ENCODE measurements around the gene PLCH1. TPM values are rescaled to one million over a fixed set of nuclear protein-coding genes. Genes with fewer than 3 reads are reported as not detected.

Gene PLCH1
- total RNA-seq, 1 donor from 2014 or later: 14.0 TPM

DNA sequence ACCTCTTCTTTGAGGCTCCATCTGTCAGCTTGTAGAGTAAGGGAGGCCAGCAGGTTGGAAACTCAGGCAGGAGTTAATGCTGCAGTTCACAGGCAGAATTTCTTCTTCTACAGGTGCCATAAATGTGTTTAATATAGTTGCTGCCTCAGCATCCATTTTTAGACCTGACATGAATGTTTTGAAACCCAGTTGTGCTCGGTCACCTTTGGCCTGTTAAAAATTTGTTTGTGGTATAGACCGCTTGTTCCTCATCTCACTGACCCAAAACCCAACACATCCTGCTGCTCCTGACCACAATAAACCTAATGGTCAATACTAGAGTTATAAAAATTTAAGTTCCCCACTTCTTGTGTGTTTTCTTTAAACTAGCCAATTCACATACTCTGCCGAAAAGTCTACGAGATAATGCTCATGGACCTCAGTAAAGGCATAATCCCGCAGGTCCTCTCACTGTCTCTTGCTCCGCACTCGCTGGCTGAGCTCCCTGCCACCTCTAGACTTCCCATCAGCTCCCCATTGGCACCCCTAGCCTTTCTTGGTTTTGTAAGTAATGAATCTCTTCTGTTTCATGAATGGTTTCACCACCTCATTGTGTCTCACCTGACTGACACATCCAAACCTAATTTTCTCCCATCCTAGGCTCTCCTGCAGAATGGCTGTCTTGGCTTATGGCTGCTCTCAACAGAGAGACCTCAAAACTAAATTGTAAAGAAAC is 312.9 kb downstream of the PLCH1 start:
- Histone ChIP-seq H3K27ac (no peak overlapping the region), H3K9me3 (peaks cover 9% of the 10 kb centered on the region), H3K4me3 (no peak overlapping the region), H3K4me1 (no peaks in the 10 kb centered on the region), H3K27me3 (ENCODE audit: low read depth) (no peaks in the 10 kb centered on the region), H3K36me3 (no peaks in the 10 kb centered on the region)
- TF ChIP-seq, protein P1, sequence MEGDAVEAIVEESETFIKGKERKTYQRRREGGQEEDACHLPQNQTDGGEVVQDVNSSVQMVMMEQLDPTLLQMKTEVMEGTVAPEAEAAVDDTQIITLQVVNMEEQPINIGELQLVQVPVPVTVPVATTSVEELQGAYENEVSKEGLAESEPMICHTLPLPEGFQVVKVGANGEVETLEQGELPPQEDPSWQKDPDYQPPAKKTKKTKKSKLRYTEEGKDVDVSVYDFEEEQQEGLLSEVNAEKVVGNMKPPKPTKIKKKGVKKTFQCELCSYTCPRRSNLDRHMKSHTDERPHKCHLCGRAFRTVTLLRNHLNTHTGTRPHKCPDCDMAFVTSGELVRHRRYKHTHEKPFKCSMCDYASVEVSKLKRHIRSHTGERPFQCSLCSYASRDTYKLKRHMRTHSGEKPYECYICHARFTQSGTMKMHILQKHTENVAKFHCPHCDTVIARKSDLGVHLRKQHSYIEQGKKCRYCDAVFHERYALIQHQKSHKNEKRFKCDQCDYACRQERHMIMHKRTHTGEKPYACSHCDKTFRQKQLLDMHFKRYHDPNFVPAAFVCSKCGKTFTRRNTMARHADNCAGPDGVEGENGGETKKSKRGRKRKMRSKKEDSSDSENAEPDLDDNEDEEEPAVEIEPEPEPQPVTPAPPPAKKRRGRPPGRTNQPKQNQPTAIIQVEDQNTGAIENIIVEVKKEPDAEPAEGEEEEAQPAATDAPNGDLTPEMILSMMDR (IDR thresholded peaks at IDR 0.05): no peak
- intact Hi-C loops (cut with DNase I): no loop called here
- ATAC-seq (no peak), DNase-seq (no peak)

DNA sequence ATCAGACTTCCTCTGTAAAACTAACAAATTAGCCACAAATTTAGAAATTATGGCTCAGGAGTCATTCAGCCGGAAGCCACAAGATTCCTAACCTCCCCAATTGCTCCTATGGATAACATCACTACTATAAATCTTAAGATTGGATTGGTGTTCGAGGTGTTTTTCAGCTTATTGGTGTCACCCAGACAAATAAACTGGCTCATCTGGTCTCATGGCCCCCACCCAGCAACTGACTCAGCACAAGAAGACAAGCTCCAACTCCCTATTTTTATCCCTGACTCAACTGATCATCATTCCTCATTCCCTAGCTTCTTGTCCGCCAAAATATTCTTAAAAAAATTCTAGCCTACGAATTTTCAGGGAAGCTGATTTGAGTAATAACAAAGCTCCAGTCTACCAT is 316.3 kb downstream of the PLCH1 start:
- Histone ChIP-seq H3K4me3 (no peak overlapping the region), H3K27ac (no peak overlapping the region), H3K27me3 (ENCODE audit: low read depth) (no peaks in the 10 kb centered on the region), H3K4me1 (no peaks in the 10 kb centered on the region), H3K9me3 (peaks cover 9% of the 10 kb centered on the region), H3K36me3 (no peaks in the 10 kb centered on the region)
- intact Hi-C loops (cut with DNase I): no loop called here
- TF ChIP-seq, protein P1 (IDR thresholded peaks at IDR 0.05): no peak
- DNase-seq: no peak
- ATAC-seq: no peak

DNA sequence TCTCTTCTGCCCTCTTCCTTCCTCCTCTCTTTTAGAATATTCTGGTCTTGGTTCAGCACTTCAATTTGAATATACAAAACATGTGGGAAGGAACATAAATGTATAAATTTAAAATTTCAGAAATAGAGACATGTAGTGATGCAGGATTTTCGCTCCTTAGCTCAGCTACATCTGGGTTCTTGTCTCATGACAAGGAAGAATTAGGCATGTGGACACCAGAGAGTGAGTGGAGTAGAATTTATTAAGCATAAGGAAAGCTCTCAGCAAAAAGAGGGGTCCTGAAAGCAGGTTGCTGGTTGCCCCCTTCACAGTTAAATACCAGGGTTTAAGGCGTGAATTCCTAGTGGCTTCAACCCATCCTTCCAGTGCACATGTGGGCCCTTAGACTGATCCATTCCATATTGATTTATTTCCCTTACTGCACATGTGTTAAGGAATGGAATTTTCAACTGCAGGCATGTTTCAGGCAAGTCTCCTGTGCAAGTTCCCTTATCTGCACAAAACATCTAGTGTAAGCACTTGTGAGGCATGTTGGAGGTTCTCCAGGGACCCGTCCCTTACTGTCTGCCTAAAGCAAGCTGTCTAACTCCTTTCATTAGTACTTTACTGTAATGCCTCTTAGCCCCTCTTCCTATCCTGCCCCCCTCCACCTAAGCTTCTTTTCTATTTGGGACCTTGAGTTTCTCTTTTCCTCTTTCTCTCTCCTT is 318.2 kb downstream of the PLCH1 start:
- TF ChIP-seq, protein P1 (IDR thresholded peaks at IDR 0.05): no peak
- H3K4me3 ChIP-seq: no peak overlapping the region
- DNase-seq (no peak), ATAC-seq (no peak)
- no peaks in the 10 kb centered on the region for H3K4me1 ChIP-seq
- no peaks in the 10 kb centered on the region for H3K27me3 ChIP-seq (ENCODE audit: low read depth)
- no peaks in the 10 kb centered on the region for H3K36me3 ChIP-seq
- H3K27ac ChIP-seq: no peak overlapping the region
- H3K9me3 ChIP-seq: peaks cover 9% of the 10 kb centered on the region
- intact Hi-C loops (cut with DNase I): no loop called here

GRCh38 chr3:155425396-155425795 is 319.5 kb downstream of the PLCH1 start:
- intact Hi-C loops (cut with DNase I): no loop called here

GRCh38 chr3:155424323-155424710 is 320.6 kb downstream of the PLCH1 start:
- ATAC-seq (no peak), DNase-seq (no peak)
- intact Hi-C loops (cut with DNase I): no loop called here

More at GRCh38 chr3:155425396-155425795, 319.5 kb downstream of the PLCH1 start:
- TF ChIP-seq, protein P1 (IDR thresholded peaks at IDR 0.05): no peak
- H3K4me3 ChIP-seq: no peak overlapping the region
- H3K27ac ChIP-seq: no peak overlapping the region
- H3K4me1 ChIP-seq: no peaks in the 10 kb centered on the region
- DNase-seq (no peak), ATAC-seq (no peak)
- peaks cover 9% of the 10 kb centered on the region for H3K9me3 ChIP-seq
- H3K27me3 ChIP-seq (ENCODE audit: low read depth): no peaks in the 10 kb centered on the region
- H3K36me3 ChIP-seq: no peaks in the 10 kb centered on the region

More at GRCh38 chr3:155424323-155424710, 320.6 kb downstream of the PLCH1 start:
- H3K27me3 ChIP-seq (ENCODE audit: low read depth): no peaks in the 10 kb centered on the region
- H3K36me3 ChIP-seq: no peaks in the 10 kb centered on the region
- no peak overlapping the region for H3K4me3 ChIP-seq
- H3K9me3 ChIP-seq: peaks cover 7% of the 10 kb centered on the region
- no peak overlapping the region for H3K27ac ChIP-seq
- TF ChIP-seq, protein P1 (IDR thresholded peaks at IDR 0.05): no peak
- H3K4me1 ChIP-seq: no peaks in the 10 kb centered on the region

Measured in lower lobe of right lung (tissue), 2 donors.